SK-MEL-5 (cell line): ENCODE results near the gene FAM72A. TPM values are rescaled to one million over a fixed set of nuclear protein-coding genes. Genes with fewer than 3 reads are reported as not detected.
"Not testable (repeated sequence)": the region's sequence is repeated elsewhere in the genome, so short reads cannot be mapped to it uniquely, and the experiment has no call there.

Experiments used
- DNase-seq: peaks from one replicate; pipeline ENCODE4 v3.0.0-alpha.2; 2016; ENCODE audit warnings: low read depth, low spot score
- in situ Hi-C: cut with HindIII; loops from 2 replicates; pipeline ENCODE4 v1.10.0; 2016; ENCODE audit warnings: low sequenced_read_pairs, high pct_unique_total_duplicates, low pct_unique_long_range_greater_than_20kb
- total RNA-seq: library from RNA; depleted of rRNA; stranded (reverse); fragments of >200 nt; shearing (Covaris generic); gene quantifications from 2 replicates; pipeline ENCODE4 v1.2.3, GENCODE V29; 2014

Gene FAM72A
- total RNA-seq, 1 experiment from 2014 or later = 6.4 TPM

DNA sequence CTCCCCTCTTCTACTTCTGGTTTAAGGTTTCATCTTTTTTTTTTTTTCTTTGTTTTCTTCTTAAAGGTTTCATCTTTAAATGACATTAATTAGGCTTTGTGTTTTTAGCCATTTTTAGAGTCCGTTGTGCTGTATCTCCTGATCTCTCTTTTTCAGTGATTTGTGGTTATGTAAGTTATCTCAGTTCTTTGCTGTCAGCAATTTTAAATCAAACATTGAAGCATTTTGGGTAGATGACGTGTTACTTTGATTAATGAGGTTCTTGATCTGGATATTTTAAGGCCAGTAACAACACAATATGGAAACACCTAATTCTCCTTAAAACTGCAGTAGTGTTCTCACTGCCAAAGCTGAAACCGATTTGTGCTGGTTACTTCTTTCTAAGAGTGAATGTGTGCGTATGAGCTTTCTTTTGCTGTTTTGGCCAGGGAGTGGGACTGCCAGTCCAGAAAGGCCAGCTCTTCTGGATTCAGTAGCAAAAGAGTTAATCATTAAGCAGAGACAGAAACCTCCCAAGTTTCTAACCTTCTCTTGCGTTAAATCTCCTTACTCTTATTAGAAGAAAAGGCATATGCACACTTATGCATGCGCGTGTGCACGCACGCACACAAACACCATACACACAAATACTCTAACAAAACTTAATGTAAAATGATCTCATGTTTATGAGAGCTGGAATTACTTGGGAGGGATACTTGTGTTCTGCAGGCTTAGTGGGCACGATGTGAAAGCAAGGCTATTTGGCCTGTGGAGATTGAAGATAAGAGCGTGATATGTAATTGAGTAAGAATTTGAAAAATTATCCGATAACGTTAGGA lies 17.1 kb upstream of the FAM72A start:
- in situ Hi-C loops, DNase-seq: not testable (repeated sequence)

GRCh38 chr1:206218765-206219164 lies 16.1 kb upstream of the FAM72A start:
- in situ Hi-C loops, DNase-seq: not testable (repeated sequence)

DNA sequence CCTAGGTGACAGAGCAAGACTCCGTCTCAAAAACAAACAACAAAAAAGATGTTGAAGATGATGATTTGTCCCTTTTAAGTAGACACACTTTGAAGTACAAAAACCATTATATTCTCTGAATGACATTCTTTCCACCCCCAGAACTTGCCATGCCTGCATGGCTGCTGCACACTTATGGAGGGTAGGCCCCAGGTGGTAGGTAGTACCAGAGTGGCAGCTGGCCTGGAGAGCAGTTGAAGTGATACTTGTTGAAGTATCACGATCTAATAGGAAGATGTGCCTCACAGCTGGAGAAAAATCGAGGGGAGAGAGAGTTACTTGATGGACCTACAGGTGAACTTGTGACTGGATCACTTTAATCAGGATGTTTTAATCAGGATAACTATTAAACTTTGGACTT lies 15.6 kb upstream of the FAM72A start:
- in situ Hi-C loops, DNase-seq: not testable (repeated sequence)

- DNase-seq, in situ Hi-C loops: not testable (repeated sequence)
These were observed 13.2 kb upstream of the FAM72A start for GRCh38 chr1:206215600-206216392.

DNA sequence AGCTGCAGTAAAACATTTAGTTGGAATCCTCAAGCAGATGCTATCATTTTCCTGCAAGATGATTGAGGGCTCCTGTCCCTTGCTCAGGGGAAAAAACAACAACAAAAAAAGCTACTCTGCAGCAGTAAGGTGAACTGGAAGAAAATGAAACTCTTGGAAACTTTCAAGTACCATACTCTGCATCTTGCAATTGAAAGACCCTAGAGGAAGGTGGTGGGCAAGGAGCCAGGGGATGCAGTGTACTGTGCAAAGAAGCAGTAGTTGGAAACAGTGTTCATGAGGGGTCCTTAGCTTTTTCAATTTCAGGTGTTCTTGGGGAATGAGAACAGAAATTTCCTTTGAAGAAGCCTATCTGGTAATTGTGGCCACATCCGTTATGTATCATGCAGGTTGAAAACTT lies 8.2 kb upstream of the FAM72A start:
- in situ Hi-C loops, DNase-seq: not testable (repeated sequence)

- in situ Hi-C loops, DNase-seq: not testable (repeated sequence)
These were observed 2.9 kb upstream of the FAM72A start for GRCh38 chr1:206205569-206205968.

GRCh38 chr1:206204871-206205270 lies 2.2 kb upstream of the FAM72A start:
- in situ Hi-C loops, DNase-seq: not testable (repeated sequence)

GRCh38 chr1:206204159-206204511 lies 1.5 kb upstream of the FAM72A start:
- in situ Hi-C loops, DNase-seq: not testable (repeated sequence)

DNA sequence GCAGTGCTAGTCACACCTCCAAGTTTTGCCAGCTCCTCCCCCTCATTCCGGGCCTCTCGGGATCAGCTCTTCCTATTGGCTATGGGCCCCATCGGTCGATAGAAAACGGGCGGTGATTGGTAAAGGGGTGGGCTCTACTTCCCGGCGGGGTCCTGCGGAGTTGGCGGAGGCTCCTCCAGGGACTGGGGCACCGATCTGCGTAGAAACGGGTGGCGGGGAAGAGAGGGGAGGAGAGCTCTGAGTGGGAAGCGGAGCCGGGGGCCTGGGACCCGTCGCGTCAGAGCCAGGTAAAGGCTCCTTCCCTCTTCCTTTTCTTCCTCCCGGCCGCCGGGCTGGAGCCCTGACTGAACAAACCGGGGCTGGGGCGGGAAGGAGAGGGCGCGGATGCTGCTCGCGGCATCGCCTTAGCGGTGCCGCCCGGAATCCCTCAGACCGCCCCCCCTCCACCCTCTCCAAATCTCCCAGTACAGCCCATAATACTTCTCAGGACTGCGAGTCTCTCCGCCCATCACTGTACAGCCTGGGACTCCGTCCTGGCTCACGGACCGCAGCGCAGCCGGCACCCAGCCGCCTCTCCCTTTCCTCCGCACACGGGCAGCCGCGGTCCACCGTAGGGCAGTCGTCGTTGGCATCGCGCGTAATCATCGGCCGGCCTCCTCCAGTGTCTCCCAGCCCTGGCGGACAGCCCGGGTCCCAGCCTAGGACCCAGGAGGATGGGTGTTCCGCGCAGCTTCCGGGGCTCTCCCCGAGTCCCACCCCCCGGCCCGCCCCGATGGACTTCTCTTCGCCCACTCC lies 922 bp upstream of the FAM72A start, which contains the start of gene SRGAP2:
Gene SRGAP2, plus strand, starts transcription at position 178 of the 795 bp plus-strand sequence. CDS start 2,430 bp downstream, outside the sequence.
- in situ Hi-C loops = not testable (repeated sequence)
- peak; percentile 53 for DNase-seq

DNA sequence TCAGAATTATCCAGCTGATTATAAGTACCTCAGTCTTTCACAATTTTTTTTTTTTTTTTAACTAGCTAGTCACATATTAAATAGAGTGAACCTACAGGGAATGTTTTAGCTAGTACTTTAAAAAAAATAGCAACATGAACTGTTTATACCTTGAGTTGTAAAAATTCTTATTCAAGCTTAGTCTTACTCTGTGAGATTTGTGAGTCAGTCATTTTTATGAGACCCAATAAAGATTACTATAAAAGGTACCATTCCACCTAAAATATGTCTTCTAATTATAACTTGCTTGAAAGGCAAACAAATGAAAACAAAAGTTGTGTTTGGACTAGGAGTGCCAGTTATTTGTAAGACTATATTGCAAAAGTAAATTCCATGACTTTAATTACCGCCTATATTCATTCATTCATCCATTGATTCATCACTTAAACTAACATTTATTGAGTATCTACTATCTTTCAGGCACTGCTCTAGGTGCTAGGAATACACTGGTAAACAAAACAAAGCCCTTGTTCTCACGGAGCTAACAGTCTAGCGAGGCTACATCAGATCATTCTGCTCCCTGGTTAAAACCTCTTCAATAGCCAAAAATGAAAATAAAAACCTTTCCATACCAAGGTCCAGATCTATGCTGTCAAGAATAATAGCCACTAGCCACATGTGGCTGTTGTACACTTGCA lies 5.8 kb downstream of the FAM72A start:
- in situ Hi-C loops = not testable (repeated sequence)

GRCh38 chr1:206195182-206195581 lies 7.5 kb downstream of the FAM72A start:
- in situ Hi-C loops, DNase-seq: not testable (repeated sequence)

More for the DNA sequence above, 5.8 kb downstream of the FAM72A start:
- DNase-seq = not testable (repeated sequence)

DNA sequence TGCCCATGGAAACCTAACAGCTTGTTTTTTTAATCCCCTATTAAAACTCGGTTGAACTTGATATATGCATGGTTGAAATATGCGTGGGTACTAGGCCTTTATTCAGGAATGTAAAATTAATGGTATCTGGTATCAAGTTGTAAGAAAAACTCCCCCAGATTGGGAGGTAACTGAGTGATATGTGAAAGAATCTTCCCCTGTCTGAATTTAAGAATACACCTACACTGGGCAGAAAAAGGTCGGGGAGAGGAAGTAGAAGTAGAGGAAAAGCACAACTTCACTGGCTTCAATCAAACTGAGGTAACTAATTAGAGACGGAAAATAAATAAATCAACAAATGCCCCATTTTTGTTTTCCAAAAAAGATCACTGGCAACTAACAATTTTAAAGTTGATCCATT lies 15.8 kb downstream of the FAM72A start:
- in situ Hi-C loops, DNase-seq: not testable (repeated sequence)

DNA sequence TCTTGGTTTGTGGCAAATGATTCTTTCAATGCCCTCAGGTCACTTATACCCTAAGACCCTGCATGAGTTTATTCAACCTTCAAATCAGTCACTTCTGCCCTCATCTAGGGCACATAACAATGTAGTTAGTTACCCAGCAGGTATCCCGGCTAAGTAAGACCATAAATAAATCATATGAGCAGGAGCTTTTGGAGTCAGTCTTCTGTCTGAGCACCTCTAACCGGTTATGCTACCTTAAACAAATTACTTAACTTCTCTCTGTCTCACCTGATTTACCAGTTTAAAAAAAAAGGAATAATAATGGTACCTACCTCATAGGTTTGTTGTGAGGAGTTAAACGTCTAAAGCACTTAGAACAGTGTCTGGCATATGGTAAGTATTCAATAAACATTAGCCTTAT lies 16.9 kb downstream of the FAM72A start:
- DNase-seq, in situ Hi-C loops: not testable (repeated sequence)

DNA sequence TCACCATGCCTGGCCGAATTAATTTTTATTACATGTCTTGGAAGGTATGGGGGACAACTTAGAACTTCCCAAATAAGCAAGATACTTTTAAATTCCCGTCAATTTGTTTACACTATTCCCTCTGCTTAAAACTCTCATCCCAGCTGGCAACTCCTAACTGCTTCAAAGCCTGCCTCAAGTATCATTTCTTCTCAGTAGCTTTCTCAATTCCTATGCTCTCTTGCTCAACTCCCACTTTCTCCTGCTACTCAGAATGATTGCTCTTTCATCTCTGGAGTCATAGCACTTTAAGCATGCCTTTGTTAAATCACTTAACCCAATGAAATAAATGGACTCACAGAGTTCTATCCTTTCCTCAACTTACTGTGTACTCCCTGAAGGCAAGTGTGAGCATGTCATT lies 18.9 kb downstream of the FAM72A start:
- DNase-seq, in situ Hi-C loops: not testable (repeated sequence)

GRCh38 chr1:206182368-206183317 lies 20.0 kb downstream of the FAM72A start:
- in situ Hi-C loops, DNase-seq: not testable (repeated sequence)

- DNase-seq, in situ Hi-C loops: not testable (repeated sequence)
These were observed 23.0 kb downstream of the FAM72A start for GRCh38 chr1:206179666-206180065.
